Iris pigment epithelial cell (primary cell): ENCODE data around the gene SAT2.
"Not testable (repeated sequence)": the region's sequence is repeated elsewhere in the genome, so short reads cannot be mapped to it uniquely, and the experiment has no call there.

Experiments
- DNase-seq: peaks from one replicate; pipeline ENCODE4 v3.0.0-alpha.2; 2011; ENCODE audit warnings: low read depth

SAT2 gene

GRCh38 chr17:7627250-7628121 is at the start of gene SAT2:
SAT2 (minus strand) TSS chr17:7627821; CDS start chr17:7627635, 186 bp downstream.
- DNase-seq, result peak; percentile 93

DNA sequence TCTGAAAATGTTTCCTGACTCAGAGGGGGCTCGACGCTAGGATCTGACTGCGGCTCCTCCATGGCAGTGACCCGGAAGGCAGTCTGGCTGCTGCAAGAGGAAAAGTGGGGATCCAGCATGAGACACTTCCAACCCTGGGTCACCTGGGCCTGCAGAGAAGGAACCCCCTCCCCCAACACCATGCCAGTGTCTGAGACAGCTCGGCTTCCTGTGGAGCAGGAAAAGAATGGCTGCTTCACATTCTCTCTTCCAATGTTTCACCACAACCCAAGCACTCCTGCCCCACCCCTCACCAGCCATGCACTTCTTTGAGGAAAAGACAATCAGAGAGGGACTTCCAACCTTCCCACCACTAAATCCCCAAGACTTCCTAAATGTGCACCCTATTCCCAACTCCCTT is 48.9 kb upstream of the SAT2 start:
- peak; percentile 17 for DNase-seq

GRCh38 chr17:7674934-7675333 is 47.3 kb upstream of the SAT2 start:
- DNase-seq, result no peak

DNA sequence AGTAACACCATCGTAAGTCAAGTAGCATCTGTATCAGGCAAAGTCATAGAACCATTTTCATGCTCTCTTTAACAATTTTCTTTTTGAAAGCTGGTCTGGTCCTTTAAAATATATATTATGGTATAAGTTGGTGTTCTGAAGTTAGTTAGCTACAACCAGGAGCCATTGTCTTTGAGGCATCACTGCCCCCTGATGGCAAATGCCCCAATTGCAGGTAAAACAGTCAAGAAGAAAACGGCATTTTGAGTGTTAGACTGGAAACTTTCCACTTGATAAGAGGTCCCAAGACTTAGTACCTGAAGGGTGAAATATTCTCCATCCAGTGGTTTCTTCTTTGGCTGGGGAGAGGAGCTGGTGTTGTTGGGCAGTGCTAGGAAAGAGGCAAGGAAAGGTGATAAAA is 45.6 kb upstream of the SAT2 start:
- DNase-seq, result no peak

DNA sequence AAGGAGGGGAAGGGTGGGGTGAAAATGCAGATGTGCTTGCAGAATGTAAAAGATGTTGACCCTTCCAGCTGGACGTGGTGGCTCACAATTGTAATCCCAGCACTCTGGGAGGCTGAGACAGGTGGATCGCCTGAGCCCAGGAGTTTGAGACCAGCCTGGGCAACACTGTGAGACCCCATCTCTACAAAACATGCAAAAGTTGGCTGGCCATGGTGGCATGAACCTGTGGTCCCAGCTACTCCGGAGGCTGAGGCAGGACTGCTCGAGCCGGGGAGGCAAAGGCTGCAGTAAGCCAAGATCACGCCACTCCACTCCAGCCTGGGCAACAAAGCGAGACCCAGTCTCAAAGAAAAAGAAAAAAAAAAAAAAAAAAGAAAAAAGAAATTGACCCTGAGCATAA is 40.9 kb upstream of the SAT2 start:
- no peak for DNase-seq

- DNase-seq, result no peak
Observed at GRCh38 chr17:7667656-7668406, 40.2 kb upstream of the SAT2 start.

GRCh38 chr17:7656958-7657609 is 29.5 kb upstream of the SAT2 start:
- no peak for DNase-seq

DNA sequence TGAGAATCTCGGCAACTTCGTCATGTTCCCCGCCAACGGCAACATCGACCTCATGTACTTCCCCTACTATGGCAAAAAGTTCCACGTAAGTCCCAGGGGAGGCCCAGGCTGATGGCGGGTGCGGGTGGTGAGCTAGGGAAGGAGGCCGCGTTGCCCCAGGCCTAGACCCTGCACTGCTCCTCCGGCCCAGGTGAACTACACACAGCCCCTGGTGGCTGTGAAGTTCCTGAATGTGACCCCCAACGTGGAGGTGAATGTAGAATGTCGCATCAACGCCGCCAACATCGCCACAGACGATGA is 27.9 kb upstream of the SAT2 start:
- DNase-seq, result no peak

GRCh38 chr17:7654832-7655540 is 27.4 kb upstream of the SAT2 start:
- peak; percentile 17 for DNase-seq

DNA sequence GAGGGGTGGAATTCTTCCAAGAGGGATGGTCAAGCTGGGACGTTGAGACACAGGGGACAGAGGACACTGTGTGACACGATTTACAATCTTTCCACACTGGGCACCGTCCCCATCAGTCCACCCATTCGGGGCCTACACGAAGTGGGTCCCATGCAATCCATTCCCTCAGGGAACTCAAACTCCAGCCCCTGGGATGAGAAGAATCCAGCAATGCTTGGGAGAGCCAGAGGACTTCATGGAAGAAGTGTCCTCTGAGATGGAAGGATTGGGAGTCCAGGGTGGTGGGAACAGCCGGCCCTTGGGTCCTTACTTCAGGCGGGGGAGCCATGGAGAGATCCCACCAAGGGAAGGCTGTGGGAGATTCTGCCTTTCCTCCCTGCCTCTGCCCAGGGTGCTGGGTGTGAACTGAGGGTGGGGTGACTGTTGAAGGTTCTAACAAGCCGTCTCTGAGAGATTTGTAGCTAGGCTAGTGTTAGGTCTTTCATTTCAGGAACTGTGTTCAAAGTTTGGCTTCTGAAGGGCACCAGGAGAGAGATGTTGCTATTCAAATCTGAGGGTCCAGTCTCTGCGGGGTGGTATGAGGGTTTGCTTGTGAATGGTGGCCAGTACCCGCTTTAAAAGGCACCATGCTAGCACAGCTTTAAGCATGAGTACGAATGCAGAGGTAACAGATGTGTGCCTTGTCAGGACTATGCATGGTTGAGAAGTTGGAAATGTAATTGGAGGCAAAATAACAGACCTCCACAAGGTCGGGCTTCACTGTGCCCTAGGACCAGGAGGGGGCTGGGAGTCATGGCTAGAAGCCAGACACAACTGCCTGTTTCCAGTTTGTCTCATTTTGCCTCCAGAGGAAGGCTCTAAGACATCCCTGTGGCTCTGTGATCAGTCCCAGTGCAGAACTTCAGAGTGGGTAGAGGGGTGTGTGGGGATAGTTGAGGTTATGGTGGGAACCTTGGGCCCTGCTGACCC is 25.1 kb upstream of the SAT2 start:
- no peak for DNase-seq

DNA sequence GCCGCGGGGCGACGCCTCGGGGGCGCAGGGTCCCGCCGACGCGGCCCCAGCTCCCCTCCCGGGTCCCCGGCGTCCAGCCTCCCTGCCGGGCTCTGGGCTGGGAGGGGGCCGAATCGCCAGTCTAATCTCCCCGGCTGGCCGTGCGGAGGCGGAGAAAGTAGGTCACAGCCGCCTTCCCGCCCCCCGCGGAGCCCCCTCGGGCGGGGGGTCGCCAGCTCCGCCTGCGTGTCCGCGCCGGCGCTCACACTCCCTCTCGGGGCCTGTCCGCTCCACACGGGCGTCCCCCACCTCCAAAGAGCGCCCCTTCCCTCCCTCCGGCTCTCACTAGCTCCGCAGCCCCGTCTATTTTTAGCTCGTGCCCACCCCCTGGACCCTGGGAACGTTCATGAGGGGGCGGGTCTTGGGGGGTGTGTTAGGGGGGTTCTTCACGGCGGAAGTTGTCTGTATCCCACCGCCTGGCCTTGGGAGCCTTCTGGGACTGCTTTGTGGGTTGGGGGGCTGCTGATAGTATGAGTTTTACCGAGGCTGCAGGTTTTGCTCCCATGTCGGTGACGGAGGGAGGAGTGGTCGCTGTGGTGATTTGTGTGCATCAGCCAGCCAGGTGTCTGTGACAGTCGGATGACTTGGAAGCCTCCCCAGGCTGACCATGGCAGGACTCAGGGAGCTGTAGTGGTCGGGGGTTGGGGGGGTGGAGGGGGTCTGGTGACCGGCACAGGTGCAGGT is 24.2 kb upstream of the SAT2 start:
- DNase-seq, result no peak

GRCh38 chr17:7651097-7651664 is 23.6 kb upstream of the SAT2 start:
- DNase-seq, result no peak

DNA sequence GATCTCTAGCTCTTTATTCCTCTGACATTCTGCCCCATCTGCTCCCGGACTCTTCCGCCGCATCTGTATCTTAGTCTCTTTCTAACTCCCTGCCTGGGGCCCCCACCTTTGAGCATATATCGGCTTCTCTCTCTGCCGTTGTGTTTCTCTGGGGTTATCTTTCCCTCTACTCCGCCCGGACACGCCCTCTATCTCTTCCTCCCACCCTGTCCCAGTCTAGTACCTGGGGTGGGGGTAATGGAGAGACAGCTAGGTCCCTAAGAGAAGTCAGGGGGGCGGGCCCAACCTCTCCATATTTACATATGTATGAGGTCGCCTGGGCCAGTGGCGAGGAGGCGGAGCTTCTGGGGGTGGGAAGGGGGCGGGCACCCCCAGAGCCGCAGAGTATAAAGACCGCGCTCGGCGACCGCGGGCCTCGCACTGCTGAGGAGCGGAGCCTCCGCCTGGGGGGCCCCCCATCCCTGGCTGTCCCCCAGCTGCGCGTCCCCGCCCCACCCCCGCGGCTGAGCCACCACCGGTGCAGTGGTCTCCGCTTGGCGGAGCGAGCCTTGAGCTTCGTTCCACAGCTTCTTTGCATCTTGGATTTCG is 23.0 kb upstream of the SAT2 start, which contains the start of gene ATP1B2:
TSS of gene ATP1B2 (plus strand) at position 418 of the 588 bp plus-strand sequence. CDS start 593 bp downstream, outside the sequence.
- peak; percentile 23 for DNase-seq

DNA sequence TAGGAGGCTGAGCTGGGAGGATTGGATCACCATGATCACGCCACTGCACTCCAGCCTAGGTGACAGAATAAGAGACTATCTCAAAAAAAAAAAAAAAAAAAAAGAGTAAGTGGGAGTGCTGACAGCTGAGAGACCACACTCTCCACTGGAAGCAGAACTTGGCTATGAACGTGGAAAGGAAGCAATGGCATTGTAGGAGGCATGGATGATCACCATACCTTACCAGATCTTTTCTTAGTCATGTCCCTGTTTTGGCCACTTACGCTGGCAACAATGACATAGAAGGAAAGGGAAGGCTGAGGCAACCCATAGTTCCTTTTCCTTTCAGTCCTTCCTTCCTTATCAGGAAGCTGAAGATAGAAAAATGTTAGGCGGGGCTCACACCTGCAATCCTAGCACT is 19.4 kb upstream of the SAT2 start:
- no peak for DNase-seq

GRCh38 chr17:7646457-7646856 is 18.8 kb upstream of the SAT2 start:
- no peak for DNase-seq

DNA sequence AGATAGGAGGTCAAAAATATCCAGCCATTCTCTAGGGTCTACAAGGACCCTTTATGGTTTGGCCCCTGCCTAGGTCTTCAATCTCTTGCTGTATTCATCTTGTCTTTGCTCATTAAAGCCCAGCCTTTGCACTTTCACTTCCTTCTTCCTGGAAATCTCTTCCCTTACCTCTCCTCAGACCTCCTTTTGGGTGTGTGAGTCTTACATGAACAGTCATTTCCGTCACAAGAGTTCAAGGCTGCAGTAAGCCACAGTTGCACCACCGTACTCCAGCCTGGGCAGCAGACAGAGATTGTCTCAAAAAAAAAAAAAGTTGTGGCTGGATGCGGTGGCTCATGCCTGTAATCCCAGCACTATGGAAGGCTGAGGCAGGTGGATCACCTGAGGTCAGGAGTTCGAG is 17.2 kb upstream of the SAT2 start:
- DNase-seq, result no peak

GRCh38 chr17:7641635-7642034 is 14.0 kb upstream of the SAT2 start:
- not testable (repeated sequence) for DNase-seq

DNA sequence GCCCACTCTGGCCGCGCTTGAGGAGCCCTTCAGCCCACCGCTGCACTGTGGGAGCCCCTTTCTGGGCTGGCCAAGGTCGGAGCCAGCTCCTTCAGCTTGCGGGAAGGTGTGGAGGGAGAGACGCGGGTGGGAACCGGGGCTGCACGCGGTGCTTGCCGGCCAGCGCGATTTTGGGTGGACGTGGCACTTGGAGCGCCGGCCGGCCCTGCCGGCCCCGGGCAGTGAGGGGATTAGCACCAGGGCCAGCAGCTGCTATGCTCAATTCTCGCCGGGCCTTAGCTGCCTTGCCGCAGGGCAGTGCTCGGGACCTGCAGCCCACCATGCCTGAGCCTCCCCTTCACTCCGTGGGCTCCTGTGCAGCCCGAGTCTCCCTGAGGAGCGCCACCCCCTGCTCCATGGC is 13.2 kb upstream of the SAT2 start:
- DNase-seq, result no peak

- no peak for DNase-seq
Observed at GRCh38 chr17:7636163-7636562, 8.5 kb upstream of the SAT2 start.

DNA sequence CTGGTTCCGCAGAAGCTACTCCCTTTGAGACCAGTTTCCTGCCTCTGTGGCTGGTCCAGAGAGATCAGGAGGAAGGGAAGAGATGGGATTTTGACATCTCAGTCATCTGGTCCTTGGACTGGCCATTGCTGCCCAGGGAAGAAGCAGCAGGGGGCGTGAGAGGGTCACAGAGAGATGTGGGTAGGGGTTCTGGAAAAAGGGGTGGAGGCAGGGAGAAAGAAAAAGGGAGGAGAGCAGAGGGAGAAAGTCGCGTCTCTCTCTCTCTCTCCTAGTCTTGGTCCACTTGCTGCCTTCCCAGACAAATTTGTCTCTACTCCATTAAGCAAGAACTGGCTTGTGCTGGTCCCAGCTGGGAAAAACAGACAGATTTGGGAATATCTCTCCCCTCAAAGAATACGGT is 6.8 kb upstream of the SAT2 start:
- no peak for DNase-seq
